A549 (cell line): ENCODE data around the gene NUDCD3. TPM values are rescaled to one million over a fixed set of nuclear protein-coding genes. Genes with fewer than 3 reads are reported as not detected.

Source experiments
- ATAC-seq, 2 experiments: fragments of 200-7000 bp in 1 of 2; fragments of >200 bp in 1 of 2; cut with Nextera tagmentation in 1 of 2; cut with Tn5 transposase in 1 of 2; 3 replicates each; pipeline versions ENCODE4 v1.8.0 to v1.9.1; 2018 to 2020; ENCODE audit warnings: mild to moderate bottlenecking in 1 of 2, moderate library complexity in 1 of 2
- CTCF ChIA-PET: fragments of 300-600 bp; sonication (Branson Sonifier 250); formaldehyde crosslinking; extraction: SDS; loops from one replicate; lab custom pipeline; 2021; ENCODE audit warnings: antibody characterized with exemption, inconsistent platforms; lab: Yijun Ruan, JAX
- POLR2A ChIA-PET: fragments of 350-600 bp; formaldehyde crosslinking; extraction: SDS; loops from one replicate; lab custom pipeline; 2021; ENCODE audit warnings: antibody characterized with exemption, inconsistent platforms; lab: Yijun Ruan, JAX
- DNase-seq, 2 experiments: peaks; one replicate each; pipeline versions ENCODE4 v3.0.0 to v3.0.0-alpha.2; 2011 to 2016; ENCODE audit warnings: low read depth in 1 of 2, low spot score in 1 of 2
- FAIRE-seq: peaks from 2 replicates; lab custom pipeline; 2011; peaks lifted over from hg19 to GRCh38; lab: Jason Lieb, UNC
- H3K27ac ChIP-seq, 2 experiments: fragments of >200 bp; sonication (Bioruptor Twin); formaldehyde crosslinking; 3 replicates each; pipeline ENCODE4 v1.5.1; 2016 to 2017
- H3K4me1 ChIP-seq: fragments of >200 bp; sonication (Bioruptor Twin); formaldehyde crosslinking; 3 replicates; pipeline ENCODE4 v1.6.1; 2016
- H3K4me2 ChIP-seq: fragments of >200 bp; sonication (Bioruptor Twin); formaldehyde crosslinking; 3 replicates; pipeline ENCODE4 v1.6.1; 2016
- H3K4me3 ChIP-seq: fragments of >200 bp; sonication (Bioruptor Twin); formaldehyde crosslinking; 3 replicates; pipeline ENCODE4 v1.5.1; 2016
- H3K9me3 ChIP-seq: fragments of >200 bp; sonication (Bioruptor Twin); formaldehyde crosslinking; 3 replicates; pipeline ENCODE4 v1.6.1; 2016
- ATOH8 ChIP-seq: fragments of 250-450 bp; sonication (Bioruptor Pico); IDR thresholded peaks from 2 replicates; pipeline ENCODE4 v1.5.0; 2020; ENCODE audit warnings: low read depth, mild to moderate bottlenecking, moderate library complexity
- BCL3 ChIP-seq: fragments of >200 bp; sonication (Bioruptor Twin); formaldehyde crosslinking; IDR thresholded peaks from 3 replicates; pipeline ENCODE4 v1.6.1; 2016
- BHLHE40 ChIP-seq: IDR thresholded peaks from 2 replicates; pipeline ENCODE4 v1.6.1; 2012; ENCODE audit warnings: low read depth, low read length, inconsistent platforms
- CBX8 ChIP-seq: fragments of 200-600 bp; sonication (generic); IDR thresholded peaks from 2 replicates; pipeline ENCODE4 v1.6.1; 2016
- CEBPB ChIP-seq, 2 experiments: fragments of >200 bp in 1 of 2; sonication (Bioruptor Twin) in 1 of 2; formaldehyde crosslinking in 1 of 2; IDR thresholded peaks; 2 replicates each; pipeline ENCODE4 v1.6.1; 2012 to 2016
- CHD4 ChIP-seq: fragments of 200-600 bp; sonication (generic); IDR thresholded peaks from 2 replicates; pipeline ENCODE4 v1.6.1; 2016; ENCODE audit warnings: antibody characterized with exemption, mild to moderate bottlenecking, borderline replicate concordance
- EHF ChIP-seq: fragments of 250-450 bp; sonication (Bioruptor Pico); IDR thresholded peaks from 2 replicates; pipeline ENCODE4 v1.5.0; 2020; ENCODE audit warnings: mild to moderate bottlenecking
- EHMT2 ChIP-seq: fragments of 200-600 bp; sonication (generic); IDR thresholded peaks from 2 replicates; pipeline ENCODE4 v1.6.1; 2016; ENCODE audit warnings: antibody characterized with exemption, low read depth, mild to moderate bottlenecking, moderate library complexity
- FOSL2 ChIP-seq, 2 experiments: fragments of 450-650 bp in 1 of 2; fragments of >200 bp in 1 of 2; sonication (Bioruptor Twin) in 1 of 2; formaldehyde crosslinking; IDR thresholded peaks; 2 replicates each; pipeline versions ENCODE4 v1.5.0 to v1.6.1; 2016 to 2020; ENCODE audit warnings: mild to moderate bottlenecking in 1 of 2, moderate library complexity in 1 of 2
- FOXS1 ChIP-seq: fragments of 250-450 bp; sonication (Bioruptor Pico); IDR thresholded peaks from 2 replicates; pipeline ENCODE4 v1.5.0; 2020; ENCODE audit warnings: mild to moderate bottlenecking, moderate library complexity
- HMGXB4 ChIP-seq: fragments of 250-450 bp; sonication (Bioruptor Pico); IDR thresholded peaks from 2 replicates; pipeline ENCODE4 v1.5.0; 2021; ENCODE audit warnings: mild to moderate bottlenecking, moderate library complexity, borderline replicate concordance
- HOXA7 ChIP-seq: fragments of 250-450 bp; sonication (Bioruptor Pico); IDR thresholded peaks from 2 replicates; pipeline ENCODE4 v1.5.0; 2020; ENCODE audit warnings: mild to moderate bottlenecking, moderate library complexity
- JUN ChIP-seq, 2 experiments: fragments of >200 bp; sonication (Bioruptor Twin); formaldehyde crosslinking; IDR thresholded peaks; 2 replicates in 1 of 2; 3 replicates in 1 of 2; pipeline ENCODE4 v1.6.1; 2016 to 2017
- POLR2A ChIP-seq: IDR thresholded peaks from 2 replicates; pipeline ENCODE4 v1.6.1; 2012; ENCODE audit warnings: mild to moderate bottlenecking, low read length
- RARB ChIP-seq: fragments of 250-450 bp; sonication (Bioruptor Pico); IDR thresholded peaks from 2 replicates; pipeline ENCODE4 v1.8.0; 2021; ENCODE audit warnings: mild to moderate bottlenecking, moderate library complexity
- RFX5 ChIP-seq: fragments of 450-650 bp; IDR thresholded peaks from 2 replicates; pipeline ENCODE4 v1.7.1; 2014; ENCODE audit warnings: antibody characterized with exemption, mild to moderate bottlenecking, moderate library complexity
- USF2 ChIP-seq: fragments of 450-650 bp; IDR thresholded peaks from 2 replicates; pipeline ENCODE4 v1.6.1; 2014; ENCODE audit warnings: antibody characterized with exemption
- ZNF302 ChIP-seq: fragments of 250-450 bp; sonication (Bioruptor Pico); IDR thresholded peaks from 2 replicates; pipeline ENCODE4 v1.9.0; 2021; ENCODE audit warnings: inconsistent platforms, mild to moderate bottlenecking, moderate library complexity
- WGBS: methylation state at CpG from one replicate; pipeline ENCODE4 v1.1.6; 2017; ENCODE audit errors: missing lambda C conversion rate; 5-methylcytosine and 5-hydroxymethylcytosine counted together
- polyA plus RNA-seq, 4 experiments: library from polyadenylated mRNA; depleted of rRNA in 3 of 4; stranded (reverse); fragments of >200 nt; fragmentation: RNase III in 1 of 4; extraction: RNeasy Plus Mini Kit Qiagen cat#74134 plus additional on column Dnase treatment in 1 of 4; gene quantifications; 2 replicates in 3 of 4; 3 replicates in 1 of 4; pipeline ENCODE4 v1.2.3, GENCODE V29; 2011 to 2017
- TF ChIP-seq, protein P1 (sequence below): fragments of >200 bp; sonication (Bioruptor Twin); formaldehyde crosslinking; IDR thresholded peaks from 3 replicates; pipeline ENCODE4 v1.5.1; 2016
- TF ChIP-seq, protein P2 (sequence below): IDR thresholded peaks from 2 replicates; pipeline ENCODE4 v1.6.1; 2012; ENCODE audit warnings: low read depth, borderline replicate concordance
- TF ChIP-seq, protein P3 (sequence below): fragments of 200-600 bp; sonication (generic); IDR thresholded peaks from 2 replicates; pipeline ENCODE4 v1.6.1; 2016; ENCODE audit warnings: antibody characterized with exemption, mild to moderate bottlenecking, moderate library complexity

NUDCD3 gene
- polyA plus RNA-seq, 2 of the 4 experiments (the other 2 are of a cell fraction), result 44.3 to 66.3 TPM

- 75% methylated on average over 7 of the region's 7 CpGs for WGBS
- ATAC-seq (0 out of 6 replicates have a peak, but pooled peaks of 1 of the 2 experiments have one; percentile 12), FAIRE-seq (no peak), DNase-seq (no peak)
- Histone ChIP-seq H3K4me3 (no peak overlapping the region), H3K9me3 (no peaks in the 10 kb centered on the region), H3K4me2 (no peak overlapping the region), H3K4me1 (no peaks in the 10 kb centered on the region), H3K27ac (no peak overlapping the region)
- CTCF ChIA-PET, result interaction anchor here (1.5 kb wide), 1 partner anchor 29 kb away, joined by 3 read pairs; no protein-coding TSS in a partner anchor
- TF ChIP-seq CBX8 (no peak), POLR2A (no peak), USF2 (no peak), FOXS1 (CRISPR knock-in tag) (no peak), JUN (IDR thresholded peaks at IDR 0.05) (no peak), FOSL2 (IDR thresholded peaks at IDR 0.05) (no peak), FOSL2 (CRISPR knock-in tag; IDR thresholded peaks at IDR 0.05) (no peak)
- POLR2A ChIA-PET, result no interaction called here
Observed at GRCh38 chr7:44512736-44513135, 22.3 kb upstream of the NUDCD3 start.

DNA sequence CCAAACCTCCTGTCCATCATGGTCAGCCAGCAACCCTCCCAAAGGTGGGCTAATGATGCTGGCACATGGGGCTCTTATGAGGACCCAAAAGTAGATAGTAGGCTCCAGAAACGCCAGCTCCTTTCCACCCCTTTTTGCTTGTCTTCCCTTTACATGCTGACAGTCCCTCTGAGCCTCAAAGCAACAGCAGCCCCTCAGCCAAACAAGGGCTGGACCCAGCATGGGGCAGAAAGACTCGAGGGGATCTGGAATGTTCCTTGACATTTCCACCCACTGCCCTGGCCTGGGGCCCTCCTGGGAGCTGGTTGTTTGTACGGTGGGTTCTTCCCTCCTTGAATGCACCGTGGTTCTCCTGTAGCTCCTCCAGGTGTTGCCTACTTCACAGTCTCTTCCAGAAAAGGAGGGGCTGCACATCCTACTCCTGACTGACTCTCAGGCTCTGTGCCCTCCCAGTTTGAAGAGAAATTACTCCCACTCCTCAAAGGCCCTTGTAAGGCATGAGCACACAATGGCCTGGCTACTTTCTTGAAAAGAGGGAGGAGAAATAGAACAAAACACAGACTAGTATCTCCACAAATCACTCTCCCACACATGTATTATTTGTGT, 21.5 kb upstream of the NUDCD3 start:
- CTCF ChIA-PET, result interaction anchor here (1.5 kb wide), 1 partner anchor 30 kb away, joined by 3 read pairs; no protein-coding TSS in a partner anchor
- ATAC-seq, result no peak; a peak in 1 of 6 replicates
- POLR2A ChIA-PET, result no interaction called here

More for the DNA sequence above, 21.5 kb upstream of the NUDCD3 start:
- no peak for TF ChIP-seq ZNF302
- TF ChIP-seq, protein P1, sequence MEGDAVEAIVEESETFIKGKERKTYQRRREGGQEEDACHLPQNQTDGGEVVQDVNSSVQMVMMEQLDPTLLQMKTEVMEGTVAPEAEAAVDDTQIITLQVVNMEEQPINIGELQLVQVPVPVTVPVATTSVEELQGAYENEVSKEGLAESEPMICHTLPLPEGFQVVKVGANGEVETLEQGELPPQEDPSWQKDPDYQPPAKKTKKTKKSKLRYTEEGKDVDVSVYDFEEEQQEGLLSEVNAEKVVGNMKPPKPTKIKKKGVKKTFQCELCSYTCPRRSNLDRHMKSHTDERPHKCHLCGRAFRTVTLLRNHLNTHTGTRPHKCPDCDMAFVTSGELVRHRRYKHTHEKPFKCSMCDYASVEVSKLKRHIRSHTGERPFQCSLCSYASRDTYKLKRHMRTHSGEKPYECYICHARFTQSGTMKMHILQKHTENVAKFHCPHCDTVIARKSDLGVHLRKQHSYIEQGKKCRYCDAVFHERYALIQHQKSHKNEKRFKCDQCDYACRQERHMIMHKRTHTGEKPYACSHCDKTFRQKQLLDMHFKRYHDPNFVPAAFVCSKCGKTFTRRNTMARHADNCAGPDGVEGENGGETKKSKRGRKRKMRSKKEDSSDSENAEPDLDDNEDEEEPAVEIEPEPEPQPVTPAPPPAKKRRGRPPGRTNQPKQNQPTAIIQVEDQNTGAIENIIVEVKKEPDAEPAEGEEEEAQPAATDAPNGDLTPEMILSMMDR, result no peak
- no peak for TF ChIP-seq EHF (CRISPR knock-in tag)
- TF ChIP-seq USF2, result no peak
- no peak for TF ChIP-seq EHMT2
- no peak for TF ChIP-seq RFX5
- TF ChIP-seq HMGXB4, result no peak
- no peak for TF ChIP-seq JUN (IDR thresholded peaks at IDR 0.05)
- TF ChIP-seq FOXS1 (CRISPR knock-in tag), result no peak
- TF ChIP-seq BCL3, result no peak
- TF ChIP-seq ATOH8, result no peak
- no peak for TF ChIP-seq CBX8
- no peak for TF ChIP-seq CEBPB (IDR thresholded peaks at IDR 0.05)
- TF ChIP-seq CHD4, result no peak
- TF ChIP-seq, protein P2, sequence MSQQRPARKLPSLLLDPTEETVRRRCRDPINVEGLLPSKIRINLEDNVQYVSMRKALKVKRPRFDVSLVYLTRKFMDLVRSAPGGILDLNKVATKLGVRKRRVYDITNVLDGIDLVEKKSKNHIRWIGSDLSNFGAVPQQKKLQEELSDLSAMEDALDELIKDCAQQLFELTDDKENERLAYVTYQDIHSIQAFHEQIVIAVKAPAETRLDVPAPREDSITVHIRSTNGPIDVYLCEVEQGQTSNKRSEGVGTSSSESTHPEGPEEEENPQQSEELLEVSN, result no peak
- TF ChIP-seq, protein P3, sequence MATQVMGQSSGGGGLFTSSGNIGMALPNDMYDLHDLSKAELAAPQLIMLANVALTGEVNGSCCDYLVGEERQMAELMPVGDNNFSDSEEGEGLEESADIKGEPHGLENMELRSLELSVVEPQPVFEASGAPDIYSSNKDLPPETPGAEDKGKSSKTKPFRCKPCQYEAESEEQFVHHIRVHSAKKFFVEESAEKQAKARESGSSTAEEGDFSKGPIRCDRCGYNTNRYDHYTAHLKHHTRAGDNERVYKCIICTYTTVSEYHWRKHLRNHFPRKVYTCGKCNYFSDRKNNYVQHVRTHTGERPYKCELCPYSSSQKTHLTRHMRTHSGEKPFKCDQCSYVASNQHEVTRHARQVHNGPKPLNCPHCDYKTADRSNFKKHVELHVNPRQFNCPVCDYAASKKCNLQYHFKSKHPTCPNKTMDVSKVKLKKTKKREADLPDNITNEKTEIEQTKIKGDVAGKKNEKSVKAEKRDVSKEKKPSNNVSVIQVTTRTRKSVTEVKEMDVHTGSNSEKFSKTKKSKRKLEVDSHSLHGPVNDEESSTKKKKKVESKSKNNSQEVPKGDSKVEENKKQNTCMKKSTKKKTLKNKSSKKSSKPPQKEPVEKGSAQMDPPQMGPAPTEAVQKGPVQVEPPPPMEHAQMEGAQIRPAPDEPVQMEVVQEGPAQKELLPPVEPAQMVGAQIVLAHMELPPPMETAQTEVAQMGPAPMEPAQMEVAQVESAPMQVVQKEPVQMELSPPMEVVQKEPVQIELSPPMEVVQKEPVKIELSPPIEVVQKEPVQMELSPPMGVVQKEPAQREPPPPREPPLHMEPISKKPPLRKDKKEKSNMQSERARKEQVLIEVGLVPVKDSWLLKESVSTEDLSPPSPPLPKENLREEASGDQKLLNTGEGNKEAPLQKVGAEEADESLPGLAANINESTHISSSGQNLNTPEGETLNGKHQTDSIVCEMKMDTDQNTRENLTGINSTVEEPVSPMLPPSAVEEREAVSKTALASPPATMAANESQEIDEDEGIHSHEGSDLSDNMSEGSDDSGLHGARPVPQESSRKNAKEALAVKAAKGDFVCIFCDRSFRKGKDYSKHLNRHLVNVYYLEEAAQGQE, result no peak
- TF ChIP-seq HOXA7, result no peak
- TF ChIP-seq BHLHE40, result no peak
- TF ChIP-seq RARB (CRISPR knock-in tag), result no peak
- no peak for TF ChIP-seq FOSL2 (IDR thresholded peaks at IDR 0.05)
- no peak for TF ChIP-seq FOSL2 (CRISPR knock-in tag; IDR thresholded peaks at IDR 0.05)
- Histone ChIP-seq H3K27ac (no peak overlapping the region), H3K4me3 (no peak overlapping the region), H3K4me1 (no peaks in the 10 kb centered on the region), H3K4me2 (no peak overlapping the region), H3K9me3 (peaks cover 2% of the 10 kb centered on the region; the same call in 1 of the 3 replicates)
- FAIRE-seq (no peak), DNase-seq (no peak)
- WGBS, result 35% methylated on average over 4 of the region's 4 CpGs
